Measurements from ENCODE around the gene MAGIX.
"Not testable (repeated sequence)": the region's sequence is repeated elsewhere in the genome, so short reads cannot be mapped to it uniquely, and the experiment has no call there.

Gene MAGIX

DNA sequence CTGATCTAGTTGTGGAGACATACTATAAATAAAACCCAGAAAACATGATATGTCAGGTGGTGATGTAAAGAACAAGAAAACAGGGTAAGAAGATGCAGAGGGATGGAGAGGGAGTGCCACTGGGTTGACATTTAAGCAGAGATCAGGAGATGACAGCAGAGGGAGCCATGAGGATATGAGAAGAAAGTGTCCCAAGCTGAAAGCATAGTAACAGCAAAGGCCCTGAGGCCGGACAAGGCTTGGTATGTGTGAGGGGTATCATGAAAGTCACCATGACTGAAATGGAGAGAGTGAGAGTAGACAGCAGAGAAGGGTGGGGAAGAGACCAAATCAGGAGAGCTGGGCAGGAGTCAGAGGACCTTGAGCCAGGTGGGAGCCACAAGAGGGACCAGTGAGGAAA is 42.5 kb upstream of the MAGIX start:
- peaks cover 12% of the 10 kb centered on the region; the same call in 1 of the 2 replicates for H3K79me2 ChIP-seq (ENCODE audit: insufficient read depth, low read depth)

GRCh38 chrX:49122499-49122898 is 40.1 kb upstream of the MAGIX start:
- H3K4me1 ChIP-seq (ENCODE audit: low read depth, poor library complexity, severe bottlenecking), result no peaks in the 10 kb centered on the region
- no peaks in the 10 kb centered on the region for H3K36me3 ChIP-seq (ENCODE audit: insufficient read depth)
- peaks cover 12% of the 10 kb centered on the region; the same call in 1 of the 2 replicates for H3K79me2 ChIP-seq (ENCODE audit: insufficient read depth, low read depth)
- H3K4me3 ChIP-seq (IDR thresholded peaks at IDR 0.05; ENCODE audit: insufficient read depth, low read depth, low read length), result no peak overlapping the region
- H3K27ac ChIP-seq, result no peak overlapping the region
- no peaks in the 10 kb centered on the region for H4K20me1 ChIP-seq (ENCODE audit: insufficient read depth)
- TF ChIP-seq, protein P1, sequence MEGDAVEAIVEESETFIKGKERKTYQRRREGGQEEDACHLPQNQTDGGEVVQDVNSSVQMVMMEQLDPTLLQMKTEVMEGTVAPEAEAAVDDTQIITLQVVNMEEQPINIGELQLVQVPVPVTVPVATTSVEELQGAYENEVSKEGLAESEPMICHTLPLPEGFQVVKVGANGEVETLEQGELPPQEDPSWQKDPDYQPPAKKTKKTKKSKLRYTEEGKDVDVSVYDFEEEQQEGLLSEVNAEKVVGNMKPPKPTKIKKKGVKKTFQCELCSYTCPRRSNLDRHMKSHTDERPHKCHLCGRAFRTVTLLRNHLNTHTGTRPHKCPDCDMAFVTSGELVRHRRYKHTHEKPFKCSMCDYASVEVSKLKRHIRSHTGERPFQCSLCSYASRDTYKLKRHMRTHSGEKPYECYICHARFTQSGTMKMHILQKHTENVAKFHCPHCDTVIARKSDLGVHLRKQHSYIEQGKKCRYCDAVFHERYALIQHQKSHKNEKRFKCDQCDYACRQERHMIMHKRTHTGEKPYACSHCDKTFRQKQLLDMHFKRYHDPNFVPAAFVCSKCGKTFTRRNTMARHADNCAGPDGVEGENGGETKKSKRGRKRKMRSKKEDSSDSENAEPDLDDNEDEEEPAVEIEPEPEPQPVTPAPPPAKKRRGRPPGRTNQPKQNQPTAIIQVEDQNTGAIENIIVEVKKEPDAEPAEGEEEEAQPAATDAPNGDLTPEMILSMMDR (conservative IDR thresholded peaks at IDR 0.05; ENCODE audit: low read depth, low read length), result no peak
- peak overlapping the region; percentile 78; the same call in 1 of the 2 replicates for H3K4me2 ChIP-seq
- H2AFZ ChIP-seq (ENCODE audit: low read depth), result no peak overlapping the region
- no peaks in the 10 kb centered on the region for H3K27me3 ChIP-seq (ENCODE audit: insufficient read depth, low read depth)
- no peak overlapping the region for H3K9ac ChIP-seq

More for the DNA sequence above, 42.5 kb upstream of the MAGIX start:
- H3K4me3 ChIP-seq (IDR thresholded peaks at IDR 0.05; ENCODE audit: insufficient read depth, low read depth, low read length), result no peak overlapping the region
- H3K36me3 ChIP-seq (ENCODE audit: insufficient read depth), result no peaks in the 10 kb centered on the region
- H3K27me3 ChIP-seq (ENCODE audit: insufficient read depth, low read depth), result no peaks in the 10 kb centered on the region
- no peak overlapping the region for H3K9ac ChIP-seq
- H4K20me1 ChIP-seq (ENCODE audit: insufficient read depth), result no peaks in the 10 kb centered on the region
- TF ChIP-seq, protein P1 (conservative IDR thresholded peaks at IDR 0.05; ENCODE audit: low read depth, low read length), result no peak
- no peaks in the 10 kb centered on the region for H3K4me1 ChIP-seq (ENCODE audit: low read depth, poor library complexity, severe bottlenecking)
- no peak overlapping the region for H2AFZ ChIP-seq (ENCODE audit: low read depth)
- H3K27ac ChIP-seq, result no peak overlapping the region
- no peak overlapping the region for H3K4me2 ChIP-seq

GRCh38 chrX:49127742-49128258 is 34.8 kb upstream of the MAGIX start:
- H3K9ac ChIP-seq; H3K4me1 ChIP-seq (ENCODE audit: low read depth, poor library complexity, severe bottlenecking); H3K27ac ChIP-seq; H3K4me2 ChIP-seq; H4K20me1 ChIP-seq (ENCODE audit: insufficient read depth); H3K36me3 ChIP-seq (ENCODE audit: insufficient read depth); H3K79me2 ChIP-seq (ENCODE audit: insufficient read depth, low read depth); H3K4me3 ChIP-seq (IDR thresholded peaks at IDR 0.05; ENCODE audit: insufficient read depth, low read depth, low read length); H2AFZ ChIP-seq (ENCODE audit: low read depth); H3K27me3 ChIP-seq (ENCODE audit: insufficient read depth, low read depth): not testable (repeated sequence)

- Histone ChIP-seq H3K27ac (no peak overlapping the region), H3K4me1 (ENCODE audit: low read depth, poor library complexity, severe bottlenecking) (no peaks in the 10 kb centered on the region), H3K4me3 (IDR thresholded peaks at IDR 0.05; ENCODE audit: insufficient read depth, low read depth, low read length) (no peak overlapping the region), H4K20me1 (ENCODE audit: insufficient read depth) (no peaks in the 10 kb centered on the region), H2AFZ (ENCODE audit: low read depth) (no peak overlapping the region), H3K4me2 (no peak overlapping the region), H3K36me3 (ENCODE audit: insufficient read depth) (no peaks in the 10 kb centered on the region), H3K9ac (no peak overlapping the region), H3K79me2 (ENCODE audit: insufficient read depth, low read depth) (no peaks in the 10 kb centered on the region), H3K27me3 (ENCODE audit: insufficient read depth, low read depth) (no peaks in the 10 kb centered on the region)
- TF ChIP-seq, protein P1 (conservative IDR thresholded peaks at IDR 0.05; ENCODE audit: low read depth, low read length), result no peak
Observed at GRCh38 chrX:49129427-49129826, 33.1 kb upstream of the MAGIX start.

GRCh38 chrX:49132275-49132674 is 30.3 kb upstream of the MAGIX start:
- not testable (repeated sequence) for H3K27ac ChIP-seq; H3K9ac ChIP-seq; H4K20me1 ChIP-seq (ENCODE audit: insufficient read depth); H3K4me1 ChIP-seq (ENCODE audit: low read depth, poor library complexity, severe bottlenecking); H3K79me2 ChIP-seq (ENCODE audit: insufficient read depth, low read depth); H3K4me2 ChIP-seq; H3K4me3 ChIP-seq (IDR thresholded peaks at IDR 0.05; ENCODE audit: insufficient read depth, low read depth, low read length); H3K36me3 ChIP-seq (ENCODE audit: insufficient read depth); H3K27me3 ChIP-seq (ENCODE audit: insufficient read depth, low read depth); H2AFZ ChIP-seq (ENCODE audit: low read depth)

All from KMS-11 (cell line).